Activated CD4-positive, CD25-positive, alpha-beta regulatory T cell treated with anti-CD3 and anti-CD28 coated beads, Interleukin-2, amount 50 U/mL, for 16 hours (primary cell): ENCODE measurements around the gene ZNF569.
"Not testable (repeated sequence)": the region's sequence is repeated elsewhere in the genome, so short reads cannot be mapped to it uniquely, and the experiment has no call there.

Experiments used
- DNase-seq: peaks from one replicate; pipeline ENCODE4 v3.0.0-alpha.2; 2020; ENCODE audit warnings: low read depth, low spot score

ZNF569 gene

DNA sequence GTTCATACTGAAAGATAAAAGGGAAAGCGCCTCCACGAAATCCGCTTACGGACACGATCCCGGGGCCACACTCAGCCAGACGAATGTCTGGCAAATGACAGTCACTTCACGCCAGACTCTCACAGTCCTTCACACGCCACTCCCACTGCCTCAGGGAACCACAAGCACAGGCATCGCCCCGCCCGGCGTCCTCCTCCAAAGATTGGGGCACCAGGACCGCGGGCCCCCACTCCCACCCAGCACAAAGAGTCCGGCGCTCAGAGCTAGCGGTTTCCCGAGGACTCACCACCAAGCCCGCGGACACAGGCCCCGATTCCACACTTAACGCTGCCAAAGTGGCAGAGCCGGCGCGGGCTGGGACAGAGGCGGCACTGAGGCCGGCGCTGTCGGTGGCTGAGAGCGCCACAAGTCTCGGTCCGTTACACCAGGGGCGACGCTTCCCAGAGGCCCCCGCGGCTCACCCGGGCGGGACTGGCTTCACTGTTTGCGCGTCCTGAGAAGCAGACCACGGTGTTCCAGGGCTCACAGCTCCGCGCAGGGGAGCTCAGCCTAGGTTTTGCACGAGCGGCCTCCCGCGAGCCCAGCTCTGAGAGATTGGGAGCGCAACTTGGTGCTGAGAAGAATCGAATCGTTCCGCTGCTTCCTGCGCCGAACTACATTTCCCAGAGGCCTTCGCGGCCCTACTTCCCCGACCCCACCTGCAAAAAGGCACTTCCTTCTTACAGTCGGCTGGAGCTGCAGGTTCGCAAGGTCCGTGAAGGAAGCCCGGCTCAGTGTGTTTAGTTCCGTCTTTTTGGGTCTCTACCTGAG, at the start of gene ZNF569:
ZNF569 (minus strand) TSS at position 647 of the 810 bp plus-strand sequence. CDS start 22,523 bp downstream, outside the sequence.
- peak; percentile 82 for DNase-seq

- DNase-seq, result no peak
Measured at GRCh38 chr19:37513397-37513796, 46.2 kb upstream of the ZNF569 start.

- DNase-seq, result no peak
Measured at GRCh38 chr19:37511821-37512220, 44.6 kb upstream of the ZNF569 start.

- no peak for DNase-seq
Measured at GRCh38 chr19:37511186-37511585, 43.9 kb upstream of the ZNF569 start.

DNA sequence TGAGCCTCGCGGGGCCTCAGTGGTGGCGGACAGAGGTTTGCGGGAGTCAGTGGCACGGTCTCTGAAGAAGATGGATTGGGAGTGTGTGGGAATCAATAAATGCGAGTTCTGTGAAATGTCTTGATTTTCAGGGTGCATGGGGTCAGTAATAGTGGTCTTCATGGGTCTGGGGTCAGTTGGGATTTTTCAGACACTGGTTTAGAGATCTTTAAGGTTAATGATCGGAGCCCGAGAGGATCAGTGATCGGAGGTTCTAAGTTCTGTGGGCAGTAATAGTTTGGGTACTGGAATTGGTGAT, 39.9 kb upstream of the ZNF569 start:
- no peak for DNase-seq

GRCh38 chr19:37506387-37507166, 39.3 kb upstream of the ZNF569 start, which contains the start of gene ZNF793:
Gene ZNF793 (plus strand): TSS chr19:37506939. CDS start chr19:37523440, 16,501 bp downstream.
- peak; percentile 68 for DNase-seq

DNA sequence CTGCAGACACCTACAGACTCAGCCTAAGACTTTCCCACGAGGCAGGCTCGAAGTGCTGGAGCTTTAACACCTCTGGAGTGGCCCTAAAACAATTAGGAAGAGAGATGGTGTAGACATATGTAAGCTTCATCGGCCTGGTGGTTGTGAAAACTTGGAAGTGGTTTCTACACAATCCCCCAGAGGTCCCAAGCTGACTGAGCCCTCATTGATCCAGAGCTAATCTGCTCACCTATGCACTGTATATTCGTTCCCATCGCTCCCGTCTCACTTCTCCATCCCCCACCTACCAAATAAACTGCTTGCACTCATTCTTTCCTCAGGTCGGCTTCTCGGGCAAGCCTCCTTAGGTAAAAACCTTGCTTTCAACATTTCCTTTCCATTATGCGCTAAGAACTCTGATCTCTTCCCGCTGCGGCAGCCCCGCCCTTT, 38.7 kb upstream of the ZNF569 start:
- no peak for DNase-seq

GRCh38 chr19:37492213-37492612, 25.0 kb upstream of the ZNF569 start:
- DNase-seq, result no peak

GRCh38 chr19:37484406-37485168, 17.3 kb upstream of the ZNF569 start:
- no peak for DNase-seq

- no peak for DNase-seq
Measured at GRCh38 chr19:37472165-37472564, 4.9 kb upstream of the ZNF569 start.

- DNase-seq, result no peak
Measured at GRCh38 chr19:37470216-37470615, 3.0 kb upstream of the ZNF569 start.

DNA sequence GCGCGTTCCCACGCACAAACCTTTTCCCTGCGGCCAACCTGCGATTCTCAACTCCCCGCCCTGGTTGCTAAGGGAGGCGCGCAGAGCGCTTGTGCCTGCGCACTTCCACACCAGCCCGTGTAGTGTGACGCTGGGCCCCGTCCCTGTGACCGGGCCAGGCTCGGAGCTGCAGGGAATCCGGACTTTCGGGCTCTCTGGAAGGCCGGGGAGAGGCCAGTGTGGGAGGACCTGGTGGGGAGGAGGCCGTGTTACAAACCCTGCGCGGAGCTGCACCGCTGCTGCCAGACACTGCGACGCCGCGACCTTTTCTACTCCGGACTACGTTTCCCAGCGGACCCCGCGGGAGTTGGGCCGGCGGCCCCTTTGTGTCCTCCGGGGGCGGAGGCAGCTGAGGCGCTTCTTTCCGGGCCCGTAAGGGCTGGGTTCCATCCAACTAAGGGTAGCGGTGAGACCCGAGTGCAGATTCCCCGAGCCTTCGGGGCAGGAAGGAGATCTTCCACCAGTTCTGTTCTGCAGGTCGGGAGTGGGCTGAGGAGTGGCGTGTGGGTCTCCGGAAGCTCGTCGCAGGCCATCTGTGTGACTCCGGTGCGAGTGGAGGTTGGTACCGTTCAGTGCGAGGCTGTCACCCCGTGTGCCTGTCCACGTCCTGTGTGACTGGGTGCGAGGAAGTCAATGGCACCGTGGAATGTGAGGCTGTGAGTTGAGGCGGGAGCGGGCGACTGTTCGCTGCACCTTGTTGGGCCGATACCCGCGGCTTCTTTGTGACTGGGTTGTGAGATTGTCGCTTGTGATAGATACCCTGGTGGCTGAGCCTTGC, 1.9 kb upstream of the ZNF569 start, which contains the start of gene ZNF570:
ZNF570 (plus strand) TSS at position 396 of the 817 bp plus-strand sequence. CDS start 999 bp downstream, outside the sequence.
- peak; percentile 81 for DNase-seq

DNA sequence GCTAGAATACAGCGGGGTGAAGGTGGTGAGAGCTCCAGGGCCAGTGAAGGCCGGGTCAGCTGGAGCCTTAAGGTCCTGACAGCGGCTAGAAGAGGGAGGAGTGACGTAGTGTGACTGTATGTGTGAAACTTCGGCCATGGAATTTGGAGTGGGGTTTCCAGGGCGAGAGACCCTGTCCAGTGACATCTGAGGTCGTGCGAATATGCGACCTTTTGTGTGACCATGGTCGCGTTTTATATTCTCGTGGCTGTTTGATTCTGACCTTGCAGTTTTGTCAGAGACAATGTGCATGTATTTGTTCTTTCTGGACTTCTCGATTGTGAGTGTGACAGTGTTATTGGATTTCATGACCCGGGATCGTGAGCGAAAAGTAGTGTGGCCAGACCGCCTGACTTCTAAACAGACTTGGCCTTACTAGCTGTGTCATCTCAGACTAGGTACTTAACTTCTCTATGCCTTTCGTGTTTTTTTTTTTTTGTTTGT, 405 bp upstream of the ZNF569 start:
- DNase-seq, result no peak

- no peak for DNase-seq
Measured at GRCh38 chr19:37466277-37466797, 907 bp downstream of the ZNF569 start.

- no peak for DNase-seq
Measured at GRCh38 chr19:37452500-37453245, 14.6 kb downstream of the ZNF569 start.

DNA sequence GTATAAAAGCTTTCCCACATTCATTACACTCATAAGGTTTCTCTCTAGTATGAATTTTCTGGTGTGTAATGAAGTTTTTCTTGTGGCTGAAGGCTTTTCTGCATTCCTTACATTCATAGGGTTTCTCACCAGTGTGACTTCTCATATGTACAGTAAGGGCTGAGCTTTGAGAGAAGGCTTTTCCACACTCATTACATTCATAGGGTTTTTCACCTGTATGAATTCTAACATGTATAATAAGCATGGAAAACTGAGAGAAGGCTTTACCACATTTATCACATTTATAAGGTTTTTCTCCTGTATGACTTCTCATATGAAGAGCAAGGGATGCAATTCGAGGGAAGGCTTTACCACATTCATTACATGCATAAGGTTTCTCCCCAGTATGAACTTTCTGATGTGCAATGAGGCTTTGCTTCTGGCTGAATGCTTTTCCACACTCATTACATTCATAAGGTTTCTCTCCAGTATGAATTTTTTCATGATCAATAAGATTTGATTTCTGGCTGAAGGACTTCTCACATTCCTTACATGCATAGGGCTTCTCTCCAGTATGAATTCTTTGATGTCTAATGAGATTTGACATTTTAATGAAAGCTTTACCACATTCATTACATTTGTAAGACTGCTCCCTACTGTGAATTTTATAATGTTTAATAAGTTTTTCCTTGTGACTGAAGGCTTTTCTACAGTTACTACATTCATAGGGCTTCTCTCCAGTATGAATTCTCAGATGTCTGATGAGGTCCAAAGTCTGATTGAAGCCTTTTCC, 53.7 kb downstream of the ZNF569 start:
- no peak for DNase-seq

DNA sequence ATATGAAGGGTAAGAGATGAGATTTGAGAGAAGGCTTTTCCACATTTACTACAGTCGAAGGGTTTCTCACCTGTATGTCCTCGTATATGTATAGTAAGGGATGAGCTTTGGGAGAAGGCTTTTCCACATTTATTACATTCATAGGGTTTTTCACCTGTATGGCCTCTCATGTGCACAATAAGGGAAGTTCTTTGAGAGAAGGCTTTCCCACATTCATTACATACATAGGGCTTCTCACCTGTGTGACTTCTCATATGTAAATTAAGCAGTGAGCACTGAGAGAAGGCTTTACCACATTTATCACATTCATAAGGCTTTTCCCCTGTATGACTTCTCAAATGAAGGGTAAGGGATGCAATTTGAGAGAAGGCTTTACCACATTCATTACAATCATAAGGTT, 54.5 kb downstream of the ZNF569 start:
- no peak for DNase-seq

DNA sequence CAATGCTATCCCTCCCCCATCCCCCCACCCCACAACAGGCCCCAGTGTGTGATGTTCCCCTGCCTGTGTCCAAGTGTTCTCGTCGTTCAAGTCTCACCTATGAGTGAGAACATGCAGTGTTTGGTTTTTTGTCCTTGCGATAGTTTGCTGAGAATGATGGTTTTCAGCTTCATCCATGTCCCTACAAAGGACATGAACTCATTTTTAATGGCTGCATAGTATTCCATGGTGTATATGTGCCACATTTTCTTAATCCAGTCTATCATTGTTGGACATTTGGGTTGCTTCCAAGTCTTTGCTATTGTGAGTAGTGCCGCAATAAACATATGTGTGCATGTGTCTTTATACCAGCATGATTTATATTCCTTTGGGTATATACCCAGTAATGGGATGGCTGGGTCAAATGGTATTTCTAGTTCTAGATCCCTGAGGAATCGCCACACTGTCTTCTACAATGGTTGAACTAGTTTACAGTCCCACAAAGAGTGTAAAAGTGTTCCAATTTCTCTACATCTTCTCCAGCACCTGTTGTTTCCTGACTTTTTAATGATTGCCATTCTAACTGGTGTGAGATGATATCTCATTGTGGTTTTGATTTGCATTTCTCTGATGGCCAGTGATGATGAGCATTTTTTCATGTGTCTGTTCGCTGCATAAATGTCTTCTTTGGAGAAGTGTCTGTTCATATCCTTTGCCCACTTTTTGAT, 61.0 kb downstream of the ZNF569 start:
- not testable (repeated sequence) for DNase-seq

- DNase-seq, result no peak
Measured at GRCh38 chr19:37403403-37403802, 63.8 kb downstream of the ZNF569 start.
